ENCODE measurements around the gene TEX28.
"Not testable (repeated sequence)": the region's sequence is repeated elsewhere in the genome, so short reads cannot be mapped to it uniquely, and the experiment has no call there.

GRCh38 chrX:154225292-154225691 is 69.6 kb downstream of the TEX28 start:
- not testable (repeated sequence) for TF ChIP-seq POLR2A, CTCF (IDR thresholded peaks at IDR 0.05)
